ENCODE data around the gene MYADML2. TPM values are rescaled to one million over a fixed set of nuclear protein-coding genes. Genes with fewer than 3 reads are reported as not detected.
A peak's percentile ranks its signal among the peaks of the same experiment; 100 is the strongest.

Gene MYADML2
- total and polyA plus RNA-seq, 7 experiments from 2014 or later = not detected

GRCh38 chr17:81890447-81891302, 56.4 kb downstream of the MYADML2 start:
- DNase-seq = peak in 1 of 9 donors; percentile 47
- Histone ChIP-seq H3K4me3 (ENCODE audit: low read length) (peak overlapping the region; percentile 79), H3K4me1 (ENCODE audit: control insufficient read depth in 2 of 2, insufficient read depth in 2 of 2, low read length in 2 of 2) (peaks cover 16 to 20% of the 10 kb centered on the region in 2 donors), H3K27ac (ENCODE audit: low read depth, low read length) (peak overlapping the region; percentile 82), H3K9me3 (ENCODE audit: control insufficient read depth in 2 of 3, low read length in 3 of 3) (no peaks in the 10 kb centered on the region), H3K36me3 (ENCODE audit: control insufficient read depth in 2 of 3, insufficient read depth in 3 of 3, low read length in 3 of 3) (peaks cover 14 to 55% (median 24%) of the 10 kb centered on the region in 3 experiments), H3K27me3 (ENCODE audit: control insufficient read depth in 2 of 2, insufficient read depth in 2 of 2, low read length in 2 of 2) (no peaks in the 10 kb centered on the region)
- intact Hi-C loops (cut with micrococcal nuclease) = loop anchor here (1.0 to 5.0 kb wide), 8 partner anchors 19 to 132 kb away; partner anchors contain the start of genes ARHGDIA (in 2 of the 2), PCYT2 (in 2 of the 2), CENPX (in 1 of the 2) and MAFG (in 1 of the 2)
- ChIA-PET CTCF (no interaction called here), POLR2A (interaction anchor here (0.6 to 5.2 kb wide), 8 partner anchors 13 to 368 kb away, joined by 3 to 26 read pairs (median 3); partner anchors contain the start of genes ARL16, HGS and SIRT7)
- Mint-ChIP-seq H3K9me3 (peaks cover 0 to 1% (median 0%) of the 10 kb centered on the region in 11 donors), H3K36me3 (peaks cover 9 to 26% (median 14%) of the 10 kb centered on the region in 5 donors), H3K27ac (peak overlapping the region; percentile 84 to 97 (median 95)), H3K27me3 (no peaks in the 10 kb centered on the region), H3K4me3 (peak overlapping the region; percentile 78 to 96 (median 87)), H3K4me1 (peaks cover 0 to 32% (median 19%) of the 10 kb centered on the region in 7 donors)
- no peak for ATAC-seq

Other genes with a start within 250 kb of the MYADML2 start
- 10 to 100 TPM; 21.3 to 83.8 (median 26.6) TPM for gene MRPL12, start 243.9 kb downstream of the MYADML2 start, total RNA-seq
- gene MRPL12, start 243.9 kb downstream of the MYADML2 start, polyA plus RNA-seq = 10 to 100 TPM; 46.3 to 51.7 TPM
- 10 to 100 TPM in 1 of 5 experiments, 1 to 10 TPM in 4; 4.0 to 27.4 (median 6.2) TPM for gene SLC25A10, start 234.9 kb downstream of the MYADML2 start, total RNA-seq
- 1 to 10 TPM; 3.4 to 5.2 TPM for gene SLC25A10, start 234.9 kb downstream of the MYADML2 start, polyA plus RNA-seq
- not detected for gene GCGR, start 143.1 kb downstream of the MYADML2 start, total RNA-seq
- not detected for gene GCGR, start 143.1 kb downstream of the MYADML2 start, polyA plus RNA-seq
- 10 to 100 TPM; 41.1 to 65.3 (median 53.1) TPM for gene MCRIP1, start 113.9 kb downstream of the MYADML2 start, total RNA-seq
- gene MCRIP1, start 113.9 kb downstream of the MYADML2 start, polyA plus RNA-seq = 10 to 100 TPM; 44.5 to 59.0 TPM
- not detected for gene PPP1R27, start 112.2 kb downstream of the MYADML2 start, total RNA-seq
- gene PPP1R27, start 112.2 kb downstream of the MYADML2 start, polyA plus RNA-seq = under 1 TPM in 1 of 2 donors, not detected in 1; 0.13 TPM
- gene P4HB, start 86.7 kb downstream of the MYADML2 start, total RNA-seq = 100 to 1,000 TPM; 188 to 568 (median 304) TPM
- 100 to 1,000 TPM; 161 to 224 TPM for gene P4HB, start 86.7 kb downstream of the MYADML2 start, polyA plus RNA-seq
- 100 to 1,000 TPM; 308 to 671 (median 465) TPM for gene ARHGDIA, start 75.9 kb downstream of the MYADML2 start, total RNA-seq
- gene ARHGDIA, start 75.9 kb downstream of the MYADML2 start, polyA plus RNA-seq = 100 to 1,000 TPM in 1 of 2 donors, 10 to 100 TPM in 1; 66.5 to 140 TPM
- 100 to 1,000 TPM in 1 of 5 experiments, 10 to 100 TPM in 4; 38.3 to 159 (median 83.2) TPM for gene ALYREF, start 55.6 kb downstream of the MYADML2 start, total RNA-seq
- 10 to 100 TPM; 28.5 to 31.5 TPM for gene ALYREF, start 55.6 kb downstream of the MYADML2 start, polyA plus RNA-seq
- 100 to 1,000 TPM in 1 of 5 experiments, 10 to 100 TPM in 4; 30.8 to 106 (median 40.5) TPM for gene ANAPC11, start 55.5 kb downstream of the MYADML2 start, total RNA-seq
- gene ANAPC11, start 55.5 kb downstream of the MYADML2 start, polyA plus RNA-seq = 100 to 1,000 TPM; 245 to 278 TPM
- gene NPB, start 45.0 kb downstream of the MYADML2 start, total RNA-seq = under 1 TPM in 4 of 5 experiments, not detected in 1; 0.29 to 0.59 (median 0.54) TPM
- under 1 TPM in 1 of 2 donors, not detected in 1; 0.20 TPM for gene NPB, start 45.0 kb downstream of the MYADML2 start, polyA plus RNA-seq
- gene PCYT2, start 35.8 kb downstream of the MYADML2 start, total RNA-seq = 10 to 100 TPM; 17.5 to 43.6 (median 35.2) TPM
- 10 to 100 TPM; 22.4 to 27.0 TPM for gene PCYT2, start 35.8 kb downstream of the MYADML2 start, polyA plus RNA-seq
- 10 to 100 TPM; 56.0 to 81.4 (median 69.7) TPM for gene SIRT7, start 29.1 kb downstream of the MYADML2 start, total RNA-seq
- 10 to 100 TPM; 21.6 to 38.7 TPM for gene SIRT7, start 29.1 kb downstream of the MYADML2 start, polyA plus RNA-seq
- gene MAFG, start 19.5 kb downstream of the MYADML2 start, total RNA-seq = 10 to 100 TPM; 12.9 to 28.1 (median 18.1) TPM
- 1 to 10 TPM; 2.4 to 2.6 TPM for gene MAFG, start 19.5 kb downstream of the MYADML2 start, polyA plus RNA-seq
- gene PYCR1, start 9.9 kb downstream of the MYADML2 start, total RNA-seq = 10 to 100 TPM in 1 of 5 experiments, 1 to 10 TPM in 4; 1.8 to 31.1 (median 2.3) TPM
- gene PYCR1, start 9.9 kb downstream of the MYADML2 start, polyA plus RNA-seq = 1 to 10 TPM; 4.2 to 4.5 TPM
- gene NOTUM, start 14.0 kb upstream of the MYADML2 start, total RNA-seq = under 1 TPM in 1 of 5 experiments, not detected in 4; 0.82 TPM
- under 1 TPM in 1 of 2 donors, not detected in 1; 0.35 TPM for gene NOTUM, start 14.0 kb upstream of the MYADML2 start, polyA plus RNA-seq
- 10 to 100 TPM; 36.4 to 46.7 (median 46.0) TPM for gene ASPSCR1, start 30.4 kb upstream of the MYADML2 start, total RNA-seq
- gene ASPSCR1, start 30.4 kb upstream of the MYADML2 start, polyA plus RNA-seq = 10 to 100 TPM; 24.2 to 36.6 TPM
- 10 to 100 TPM; 25.5 to 71.8 (median 31.8) TPM for gene CENPX, start 75.6 kb upstream of the MYADML2 start, total RNA-seq
- gene CENPX, start 75.6 kb upstream of the MYADML2 start, polyA plus RNA-seq = 10 to 100 TPM; 62.3 to 72.7 TPM
- 10 to 100 TPM in 4 of 5 experiments, 1 to 10 TPM in 1; 9.2 to 39.1 (median 15.0) TPM for gene LRRC45, start 76.1 kb upstream of the MYADML2 start, total RNA-seq
- 1 to 10 TPM; 4.1 to 6.3 TPM for gene LRRC45, start 76.1 kb upstream of the MYADML2 start, polyA plus RNA-seq
- gene RAC3, start 84.4 kb upstream of the MYADML2 start, total RNA-seq = 1 to 10 TPM; 1.3 to 8.5 (median 2.1) TPM
- gene RAC3, start 84.4 kb upstream of the MYADML2 start, polyA plus RNA-seq = not detected
- 100 to 1,000 TPM in 1 of 5 experiments, 10 to 100 TPM in 4; 63.0 to 130 (median 83.6) TPM for gene DCXR, start 90.5 kb upstream of the MYADML2 start, total RNA-seq
- 100 to 1,000 TPM; 164 to 228 TPM for gene DCXR, start 90.5 kb upstream of the MYADML2 start, polyA plus RNA-seq
- gene RFNG, start 104.6 kb upstream of the MYADML2 start, total RNA-seq = 10 to 100 TPM; 25.0 to 45.5 (median 31.5) TPM
- gene RFNG, start 104.6 kb upstream of the MYADML2 start, polyA plus RNA-seq = 1 to 10 TPM; 4.2 to 6.7 TPM
- 10 to 100 TPM; 68.3 to 88.1 (median 71.7) TPM for gene GPS1, start 104.7 kb upstream of the MYADML2 start, total RNA-seq
- gene GPS1, start 104.7 kb upstream of the MYADML2 start, polyA plus RNA-seq = 100 to 1,000 TPM; 105 to 124 TPM
- gene DUS1L, start 118.6 kb upstream of the MYADML2 start, total RNA-seq = 100 to 1,000 TPM; 127 to 157 (median 147) TPM
- gene DUS1L, start 118.6 kb upstream of the MYADML2 start, polyA plus RNA-seq = 100 to 1,000 TPM in 1 of 2 donors, 10 to 100 TPM in 1; 52.9 to 110 TPM
- gene FASN, start 151.0 kb upstream of the MYADML2 start, total RNA-seq = 100 to 1,000 TPM in 2 of 5 experiments, 10 to 100 TPM in 3; 24.3 to 168 (median 59.0) TPM
- gene FASN, start 151.0 kb upstream of the MYADML2 start, polyA plus RNA-seq = 1 to 10 TPM in 1 of 2 donors, under 1 TPM in 1; 0.96 to 1.5 TPM